Ovary (tissue), 3 donors: Measurements from ENCODE around the gene FERMT2.

Experiments
- CTCF ChIP-seq, 3 donors: fragments of 450-650 bp in 2 of 3; fragments of 200-600 bp in 1 of 3; IDR thresholded peaks; one replicate each; pipeline versions ENCODE4 v1.5.1 to v1.8.0; 2016 to 2022; ENCODE audit warnings: antibody characterized with exemption in 3 of 3, mild to moderate bottlenecking in 1 of 3
- EP300 ChIP-seq: sonication (generic); formaldehyde crosslinking; IDR thresholded peaks from one replicate; pipeline ENCODE4 v1.6.1; 2017; ENCODE audit warnings: antibody characterized with exemption
- POLR2A ChIP-seq: fragments of 450-650 bp; IDR thresholded peaks from one replicate; pipeline ENCODE4 v1.6.1; 2017; ENCODE audit warnings: antibody characterized with exemption, mild to moderate bottlenecking, moderate library complexity
- donor health status: DM: no; HTN: no; CAD: no.

DNA sequence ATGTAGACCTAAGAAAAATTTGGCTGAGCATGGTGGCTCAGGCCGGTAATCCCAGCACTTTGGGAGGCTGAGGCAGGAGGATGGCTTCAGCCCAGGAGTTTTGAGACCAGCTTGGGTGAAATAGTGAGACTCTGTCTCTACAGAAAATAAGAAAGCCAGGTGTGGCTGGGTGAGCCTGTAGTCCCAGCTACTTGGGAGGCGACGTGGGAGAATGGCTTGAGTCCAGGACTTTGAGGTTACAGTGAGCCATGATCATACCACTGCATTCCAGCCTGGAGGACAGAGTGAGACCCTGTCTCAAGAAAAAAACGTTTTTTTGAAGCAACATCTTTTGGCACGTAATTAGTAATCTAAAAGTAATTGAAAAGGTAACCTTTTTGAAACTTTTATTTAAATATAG is 70.9 kb downstream of the FERMT2 start:
- TF ChIP-seq CTCF (IDR thresholded peaks at IDR 0.05) (no peak), EP300 (no peak), POLR2A (no peak)
